HG02798 (cell line): ENCODE results near the gene ARHGAP20.

ENCODE experiments used
- ATAC-seq: cut with Tn5 transposase; IDR thresholded peaks from one replicate; pipeline ENCODE4 v1.9.1; 2021; ENCODE audit warnings: mild to moderate bottlenecking; ENCODE audit not compliant: unreplicated experiment, poor library complexity

ARHGAP20 gene

DNA sequence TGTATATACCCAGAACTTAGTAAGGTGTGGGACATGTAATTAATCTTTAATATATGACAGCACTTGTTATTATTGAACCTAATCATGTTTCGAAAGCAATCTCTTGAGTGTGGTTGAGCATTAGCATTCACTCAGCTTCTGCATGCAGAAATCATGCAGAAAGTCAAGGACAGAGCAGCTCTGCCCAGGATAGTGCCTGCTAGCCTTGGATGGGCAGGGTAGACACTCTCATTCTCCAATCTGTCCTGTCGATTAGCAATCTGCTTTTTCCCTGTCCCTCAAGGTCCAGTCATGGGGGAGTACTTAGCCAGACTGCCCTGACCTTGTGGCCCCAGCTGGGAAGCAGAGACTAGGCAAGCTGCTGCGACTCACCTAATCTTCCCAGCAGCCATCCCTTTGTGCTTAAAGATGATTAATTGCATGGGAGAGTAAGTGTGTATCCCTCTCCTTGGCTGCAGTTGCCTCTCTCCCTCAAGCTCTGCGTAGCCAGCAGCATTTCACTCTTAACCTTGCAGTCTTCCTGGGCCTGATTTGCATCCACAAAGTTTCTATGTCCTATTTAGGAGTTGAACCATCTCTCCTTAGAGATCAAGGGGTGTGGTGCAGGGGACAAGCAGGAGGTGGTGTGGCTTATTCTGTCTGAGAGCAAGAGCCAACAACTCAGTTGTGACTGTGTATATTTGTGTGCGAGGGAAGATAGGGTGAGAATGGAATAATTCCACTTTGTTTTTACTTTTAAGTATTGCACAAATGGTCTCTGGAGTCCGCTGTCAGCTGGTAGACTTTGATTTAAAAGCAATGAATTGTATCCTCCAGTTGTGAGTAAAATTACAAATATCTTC is 181.1 kb downstream of the ARHGAP20 start:
- no peak for ATAC-seq

DNA sequence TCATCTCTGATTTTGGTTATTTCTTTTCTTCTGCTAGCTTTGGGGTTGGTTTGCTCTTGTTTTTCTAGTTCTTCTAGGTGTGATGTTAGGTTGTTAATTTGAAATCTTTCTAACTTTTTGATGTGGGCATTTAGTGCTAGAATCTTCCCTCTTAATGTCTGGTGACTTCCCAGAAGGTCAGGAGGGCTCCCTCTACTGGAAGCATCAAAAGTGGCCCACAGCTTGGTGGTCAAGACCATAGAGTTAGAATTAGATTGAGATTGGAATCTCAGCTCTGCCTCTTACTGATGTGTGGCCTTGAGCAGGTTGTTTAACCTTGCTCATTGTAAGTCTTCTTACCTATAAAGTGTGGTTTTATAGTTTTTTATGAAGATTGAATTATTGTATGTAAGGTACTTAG is 183.2 kb downstream of the ARHGAP20 start:
- no peak for ATAC-seq

GRCh38 chr11:110527146-110527545 is 185.1 kb downstream of the ARHGAP20 start:
- ATAC-seq = no peak
